Measurements from ENCODE around the gene RELB. TPM values are rescaled to one million over a fixed set of nuclear protein-coding genes. Genes with fewer than 3 reads are reported as not detected.

The RELB gene, protein sequence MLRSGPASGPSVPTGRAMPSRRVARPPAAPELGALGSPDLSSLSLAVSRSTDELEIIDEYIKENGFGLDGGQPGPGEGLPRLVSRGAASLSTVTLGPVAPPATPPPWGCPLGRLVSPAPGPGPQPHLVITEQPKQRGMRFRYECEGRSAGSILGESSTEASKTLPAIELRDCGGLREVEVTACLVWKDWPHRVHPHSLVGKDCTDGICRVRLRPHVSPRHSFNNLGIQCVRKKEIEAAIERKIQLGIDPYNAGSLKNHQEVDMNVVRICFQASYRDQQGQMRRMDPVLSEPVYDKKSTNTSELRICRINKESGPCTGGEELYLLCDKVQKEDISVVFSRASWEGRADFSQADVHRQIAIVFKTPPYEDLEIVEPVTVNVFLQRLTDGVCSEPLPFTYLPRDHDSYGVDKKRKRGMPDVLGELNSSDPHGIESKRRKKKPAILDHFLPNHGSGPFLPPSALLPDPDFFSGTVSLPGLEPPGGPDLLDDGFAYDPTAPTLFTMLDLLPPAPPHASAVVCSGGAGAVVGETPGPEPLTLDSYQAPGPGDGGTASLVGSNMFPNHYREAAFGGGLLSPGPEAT
- total RNA-seq: 1.2 TPM

DNA sequence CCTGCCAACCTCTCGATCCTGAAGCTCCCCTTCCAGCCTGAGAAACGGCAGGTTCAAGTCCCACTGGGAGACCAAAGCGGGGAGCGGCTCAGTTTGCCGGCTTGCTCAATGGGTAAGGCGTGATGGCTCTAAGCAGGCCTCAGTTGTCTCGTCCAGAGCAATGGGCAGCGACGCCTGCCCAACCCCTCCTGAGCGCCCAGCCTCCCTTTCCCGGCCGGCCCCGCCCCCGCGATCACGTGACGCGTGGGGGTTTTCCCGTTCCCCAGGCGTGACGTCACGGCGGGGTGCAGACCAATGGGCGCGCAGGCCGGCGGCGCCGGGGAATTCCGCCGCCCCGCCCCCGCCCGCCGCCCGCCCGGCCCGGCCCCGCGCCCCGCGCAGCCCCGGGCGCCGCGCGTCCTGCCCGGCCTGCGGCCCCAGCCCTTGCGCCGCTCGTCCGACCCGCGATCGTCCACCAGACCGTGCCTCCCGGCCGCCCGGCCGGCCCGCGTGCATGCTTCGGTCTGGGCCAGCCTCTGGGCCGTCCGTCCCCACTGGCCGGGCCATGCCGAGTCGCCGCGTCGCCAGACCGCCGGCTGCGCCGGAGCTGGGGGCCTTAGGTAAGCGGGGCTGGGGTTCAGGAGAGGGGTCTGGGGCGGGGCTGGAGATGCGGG lies at the start of gene RELB:
Gene RELB (plus strand): TSS at position 378 of the 653 bp plus-strand sequence. CDS start 116 bp downstream, at position 494.

DNA sequence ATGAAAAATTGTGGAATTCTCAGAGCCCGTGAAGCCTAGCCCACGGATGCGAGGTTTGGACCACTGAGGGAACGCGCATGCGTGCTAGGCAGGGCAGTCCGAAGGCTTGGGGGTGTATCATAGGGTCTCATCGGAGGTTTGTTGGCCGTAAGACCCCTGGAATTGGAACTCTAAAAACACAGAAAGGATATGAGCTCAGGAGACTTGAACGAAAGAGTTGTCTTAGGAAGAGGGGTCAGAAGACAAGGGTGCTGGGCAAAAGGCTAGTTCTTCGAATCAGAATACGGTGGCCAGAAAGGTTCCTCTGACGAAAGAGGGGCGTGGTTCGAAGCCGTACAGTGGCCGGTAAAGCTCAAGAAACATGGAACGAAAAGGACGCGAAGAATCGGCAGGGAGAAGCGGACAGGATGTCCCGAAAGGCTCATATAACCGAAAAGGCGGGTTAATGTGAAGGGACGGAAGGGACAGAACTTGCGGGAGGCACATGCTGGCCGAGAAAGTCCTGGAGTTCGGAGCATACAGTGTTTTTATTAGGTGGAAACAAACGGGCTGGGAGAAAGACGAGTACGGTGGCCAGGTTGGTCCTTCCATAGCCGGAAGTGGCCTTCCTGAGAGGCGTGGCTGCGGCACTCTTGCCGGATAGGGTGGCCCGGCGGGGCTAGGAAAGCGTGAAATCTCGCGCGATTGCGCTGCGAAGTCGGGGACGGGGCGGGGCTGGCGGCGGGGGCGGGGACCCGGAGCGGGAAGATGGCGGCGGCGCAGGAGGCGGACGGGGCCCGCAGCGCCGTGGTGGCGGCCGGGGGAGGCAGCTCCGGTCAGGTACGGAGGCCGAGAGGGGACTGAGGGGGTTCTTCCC lies 46.4 kb upstream of the RELB start, which contains the start of gene CLPTM1:
Gene CLPTM1 (plus strand): TSS at position 732 of the 856 bp plus-strand sequence. CDS start 16 bp downstream, at position 748.

DNA sequence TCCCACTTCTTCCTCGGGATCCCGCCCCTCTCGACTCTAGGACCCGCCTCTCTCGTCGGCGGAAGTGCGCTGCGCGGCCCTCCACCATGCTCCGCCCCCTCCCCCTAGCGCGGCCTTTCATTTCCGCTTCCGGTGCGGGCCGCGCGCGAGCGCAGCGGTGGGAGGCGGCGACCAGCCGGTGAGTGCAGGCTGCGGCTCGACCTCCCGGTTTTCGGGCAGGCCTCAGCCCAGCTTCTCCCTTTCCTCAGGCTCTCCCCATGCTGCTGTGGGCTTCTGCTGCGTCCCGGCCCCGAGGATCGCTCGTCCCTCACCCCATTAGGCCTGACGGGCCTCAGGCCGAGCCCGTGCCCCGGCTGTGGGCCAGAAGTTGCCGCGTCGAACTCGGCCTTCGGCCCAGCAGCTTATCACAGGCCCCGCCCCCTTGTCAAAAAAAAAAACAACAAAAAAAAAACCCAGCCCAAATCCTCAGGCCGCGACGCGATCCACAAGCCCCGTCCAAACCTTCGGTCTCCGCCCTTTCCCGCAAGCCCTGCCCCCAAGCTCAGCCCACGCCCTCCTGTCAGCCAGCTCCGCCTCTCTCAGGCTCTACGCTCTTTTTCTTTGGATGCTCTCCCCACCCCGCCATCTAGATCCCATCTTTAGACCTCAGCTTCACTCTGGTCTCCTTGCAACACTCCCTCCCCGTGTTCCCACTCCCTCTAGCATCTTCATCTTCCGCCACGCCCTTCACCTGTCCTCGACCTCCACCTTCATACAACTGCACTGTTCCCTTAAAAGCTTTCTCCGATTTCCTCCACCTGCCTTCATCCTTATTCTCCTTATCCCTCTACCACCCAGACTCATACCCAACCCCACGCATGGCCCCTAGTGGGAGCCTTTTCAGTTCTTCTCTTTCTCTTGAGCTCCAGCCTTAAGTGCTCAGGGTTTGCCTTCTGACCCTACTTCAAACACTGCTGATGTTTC lies 37.9 kb downstream of the RELB start, which contains the start of gene CLASRP:
Gene CLASRP (plus strand): TSS at position 115 of the 963 bp plus-strand sequence. CDS start 1,168 bp downstream, outside the sequence.

DNA sequence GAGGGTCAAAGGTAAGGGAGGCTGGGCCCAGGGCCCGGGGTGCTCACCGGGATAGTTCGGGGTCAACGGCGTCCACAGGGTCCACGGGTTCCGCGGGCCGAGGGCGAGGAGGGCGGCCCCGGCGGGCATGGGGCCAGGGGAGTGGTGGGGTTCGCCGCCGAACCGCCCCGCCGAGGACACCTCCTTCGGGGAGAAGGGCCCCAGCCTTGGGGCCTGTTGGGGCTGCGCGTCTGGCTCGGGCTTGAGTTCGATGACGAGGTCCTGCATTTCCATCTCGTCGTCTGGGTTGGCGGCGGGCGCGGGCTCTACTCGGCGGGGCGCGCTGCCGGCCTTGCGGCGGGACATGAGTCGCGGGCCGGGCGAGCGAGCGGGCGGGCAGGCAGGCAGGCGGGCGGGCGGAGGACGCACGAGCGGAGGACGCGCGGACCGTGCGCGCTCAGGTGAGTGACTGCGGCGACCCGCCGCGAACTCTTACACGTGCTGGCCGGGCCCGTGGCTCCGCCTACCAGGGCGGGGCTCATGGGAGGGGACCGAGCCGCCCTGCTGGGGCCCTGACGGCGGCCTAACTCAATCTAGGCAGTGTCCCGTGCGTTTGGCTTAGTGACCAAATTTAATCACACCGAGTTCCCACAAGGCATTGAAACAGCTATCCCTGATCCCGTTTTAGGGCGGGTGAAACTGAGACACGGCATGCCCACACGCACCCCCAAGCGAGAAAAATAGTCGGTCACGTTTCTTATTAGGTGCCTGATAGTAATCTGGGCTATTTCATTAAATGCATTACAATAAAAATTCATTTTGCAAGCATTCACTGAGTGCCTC lies 75.0 kb downstream of the RELB start, which contains the start of gene ZNF296:
Gene ZNF296 (minus strand): TSS at position 450 of the 822 bp plus-strand sequence. CDS start 105 bp downstream, at position 345.

DNA sequence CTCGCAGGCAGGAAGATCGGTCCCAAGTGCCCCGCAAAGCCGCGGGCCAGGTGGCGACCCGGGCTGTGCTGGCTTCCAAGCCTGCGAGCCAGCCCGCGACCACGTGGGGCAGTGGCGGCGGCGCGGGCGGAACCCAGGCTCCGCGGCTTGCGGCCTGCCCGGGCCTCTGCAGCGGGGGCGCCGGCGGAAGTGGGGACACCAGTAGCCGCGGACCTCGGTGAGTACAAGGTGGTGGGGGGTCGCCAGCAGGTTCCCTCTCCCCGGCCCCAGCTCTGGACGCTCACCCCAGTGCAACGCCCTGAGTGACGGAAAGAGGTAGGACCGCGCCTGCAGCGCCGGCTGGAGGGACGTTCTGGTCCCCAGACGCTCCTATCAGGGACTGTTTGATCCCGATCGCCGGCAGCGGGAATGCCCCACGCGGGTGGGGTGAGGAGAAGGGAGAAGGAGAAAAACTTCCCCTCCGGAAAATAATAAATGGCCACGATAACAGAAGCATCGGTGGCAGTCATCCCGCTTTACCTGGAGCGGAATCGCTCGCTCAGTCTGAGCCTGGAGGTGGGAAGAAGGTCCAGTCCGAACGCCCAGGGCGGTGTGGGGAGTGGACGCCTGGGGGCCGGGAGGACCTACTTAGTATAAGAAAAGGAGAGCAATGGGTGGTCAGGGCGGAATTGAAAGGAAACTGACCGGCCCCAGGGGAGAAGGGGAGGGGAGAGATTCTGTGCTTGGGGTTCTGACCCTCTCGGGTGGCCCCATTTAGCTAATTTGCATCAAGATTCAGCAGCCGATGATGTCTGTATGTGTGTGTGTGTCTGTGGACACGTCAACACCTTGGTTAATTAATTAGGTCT lies 78.0 kb downstream of the RELB start, which contains the start of gene GEMIN7:
Gene GEMIN7 (plus strand): TSS at position 198 of the 848 bp plus-strand sequence. CDS start 10,855 bp downstream, outside the sequence.

Small RNA genes lying within 50 kb of the gene (small RNA-seq; reads per million reads assigned to genes)
- not detected for gene RNU6-611P

Other genes with a start within 250 kb of the RELB start
- gene CBLC, start 223.6 kb upstream of the RELB start, total RNA-seq: 0.23 TPM
- gene BCAM, start 192.4 kb upstream of the RELB start, total RNA-seq: 7.4 TPM
- gene NECTIN2, start 155.2 kb upstream of the RELB start, total RNA-seq: 27.5 TPM
- 32.3 TPM for gene TOMM40, start 110.2 kb upstream of the RELB start, total RNA-seq
- 260 TPM for gene APOE, start 95.7 kb upstream of the RELB start, total RNA-seq
- gene APOC1, start 86.9 kb upstream of the RELB start, total RNA-seq: 17.8 TPM
- gene APOC4, start 59.2 kb upstream of the RELB start, total RNA-seq: not detected
- 2.5 TPM for gene APOC2, start 55.4 kb upstream of the RELB start, total RNA-seq
- 71.7 TPM for gene CLPTM1, start 46.1 kb upstream of the RELB start, total RNA-seq
- 11.3 TPM for gene CLASRP, start 37.6 kb downstream of the RELB start, total RNA-seq
- 0.69 TPM for gene ZNF296, start 75.0 kb downstream of the RELB start, total RNA-seq
- 12.5 TPM for gene GEMIN7, start 77.8 kb downstream of the RELB start, total RNA-seq
- gene PPP1R37, start 91.7 kb downstream of the RELB start, total RNA-seq: 21.0 TPM
- gene NKPD1, start 159.5 kb downstream of the RELB start, total RNA-seq: 0.69 TPM
- gene TRAPPC6A, start 176.8 kb downstream of the RELB start, total RNA-seq: 7.2 TPM
- gene BLOC1S3, start 177.3 kb downstream of the RELB start, total RNA-seq: 4.4 TPM
- 0.23 TPM for gene EXOC3L2, start 243.9 kb downstream of the RELB start, total RNA-seq
- 39.2 TPM for gene MARK4, start 249.8 kb downstream of the RELB start, total RNA-seq